Loucy (cell line): Measurements from ENCODE around the gene GLI1.

Source experiments
- CTCF ChIP-seq: fragments of 200-600 bp; sonication (generic); conservative IDR thresholded peaks from 2 replicates; pipeline ENCODE4 v1.5.1; 2014; ENCODE audit warnings: mild to moderate bottlenecking, antibody characterized with exemption, low read length
- EZH2phosphoT487 ChIP-seq: fragments of 200-600 bp; IDR thresholded peaks from 2 replicates; pipeline ENCODE4 v1.6.1; 2018; ENCODE audit warnings: antibody characterized with exemption, mild to moderate bottlenecking, moderate library complexity, borderline replicate concordance

- TF ChIP-seq CTCF (no peak), EZH2phosphoT487 (no peak)
Measured at GRCh38 chr12:57454213-57454565, 5.4 kb upstream of the GLI1 start.
